Activated gamma-delta T cell treated with Interleukin-2 at 50 U/mL for 16 hours (primary cell): ENCODE data around the gene ARSB.
"Not testable (repeated sequence)": the region's sequence is repeated elsewhere in the genome, so short reads cannot be mapped to it uniquely, and the experiment has no call there.

Experiments used
- DNase-seq: peaks from one replicate; pipeline ENCODE4 v3.0.0-alpha.2; 2020

ARSB gene

GRCh38 chr5:78771260-78772205 lies 213.6 kb downstream of the ARSB start:
- DNase-seq = no peak

- DNase-seq = no peak
Observed at GRCh38 chr5:78768781-78769380, 216.2 kb downstream of the ARSB start.

GRCh38 chr5:78766412-78766762 lies 218.7 kb downstream of the ARSB start:
- no peak for DNase-seq

- DNase-seq = no peak
Observed at GRCh38 chr5:78765756-78766411, 219.2 kb downstream of the ARSB start.

- no peak for DNase-seq
Observed at GRCh38 chr5:78765116-78765515, 220.0 kb downstream of the ARSB start.

GRCh38 chr5:78763659-78764189 lies 221.4 kb downstream of the ARSB start:
- no peak for DNase-seq

GRCh38 chr5:78762743-78763142 lies 222.4 kb downstream of the ARSB start:
- not testable (repeated sequence) for DNase-seq

- no peak for DNase-seq
Observed at GRCh38 chr5:78761840-78762239, 223.3 kb downstream of the ARSB start.

- no peak for DNase-seq
Observed at GRCh38 chr5:78760770-78761169, 224.3 kb downstream of the ARSB start.

- no peak for DNase-seq
Observed at GRCh38 chr5:78760366-78760765, 224.7 kb downstream of the ARSB start.

GRCh38 chr5:78758169-78758839 lies 226.8 kb downstream of the ARSB start:
- DNase-seq = no peak

GRCh38 chr5:78757269-78758053 lies 227.6 kb downstream of the ARSB start:
- no peak for DNase-seq

GRCh38 chr5:78756858-78757257 lies 228.3 kb downstream of the ARSB start:
- DNase-seq = no peak

GRCh38 chr5:78755822-78756429 lies 229.2 kb downstream of the ARSB start:
- no peak for DNase-seq

- DNase-seq = no peak
Observed at GRCh38 chr5:78754655-78755054, 230.5 kb downstream of the ARSB start.

- no peak for DNase-seq
Observed at GRCh38 chr5:78753093-78753531, 232.0 kb downstream of the ARSB start.

GRCh38 chr5:78751872-78752271 lies 233.2 kb downstream of the ARSB start:
- DNase-seq = no peak

- DNase-seq = no peak
Observed at GRCh38 chr5:78750281-78750680, 234.8 kb downstream of the ARSB start.

GRCh38 chr5:78747705-78748359 lies 237.3 kb downstream of the ARSB start:
- DNase-seq = no peak

- no peak for DNase-seq
Observed at GRCh38 chr5:78747055-78747454, 238.1 kb downstream of the ARSB start.
